Keratinocyte (primary cell): ENCODE data around the gene SDHAF1. TPM values are rescaled to one million over a fixed set of nuclear protein-coding genes. Genes with fewer than 3 reads are reported as not detected.
A peak's percentile ranks its signal among the peaks of the same experiment; 100 is the strongest.

ENCODE experiments used
- DNase-seq: peaks from one replicate; pipeline ENCODE4 v3.0.0-alpha.2; 2011; ENCODE audit warnings: low read depth, missing footprints, low spot score
- FAIRE-seq: peaks from 2 replicates; lab custom pipeline; 2011; peaks lifted over from hg19 to GRCh38; lab: Jason Lieb, UNC
- H2AFZ ChIP-seq: 2 replicates; pipeline ENCODE4 v1.6.0; 2012; ENCODE audit warnings: low read length, control low read depth, inconsistent platforms; ENCODE audit not compliant: control insufficient read depth
- H3K27ac ChIP-seq: 2 replicates; pipeline ENCODE4 v1.5.1; 2011; ENCODE audit warnings: low read length; ENCODE audit not compliant: control insufficient read depth, insufficient read depth
- H3K27me3 ChIP-seq: 3 replicates; pipeline ENCODE4 v1.6.0; 2011; ENCODE audit warnings: low read length; ENCODE audit not compliant: control insufficient read depth, insufficient read depth; ENCODE audit errors: extremely low read depth
- H3K36me3 ChIP-seq, 2 experiments: 2 replicates in 1 of 2; 3 replicates in 1 of 2; pipeline ENCODE4 v1.5.1; 2011; ENCODE audit warnings: low read length in 2 of 2, mild to moderate bottlenecking in 1 of 2; ENCODE audit not compliant: control insufficient read depth in 2 of 2, insufficient read depth in 2 of 2; ENCODE audit errors: extremely low read depth in 1 of 2
- H3K4me1 ChIP-seq: 3 replicates; pipeline ENCODE4 v1.5.1; 2011; ENCODE audit warnings: low read length; ENCODE audit not compliant: control insufficient read depth, insufficient read depth; ENCODE audit errors: extremely low read depth
- H3K4me2 ChIP-seq: 3 replicates; pipeline ENCODE4 v1.6.0; 2011; ENCODE audit warnings: low read depth, low read length; ENCODE audit not compliant: control insufficient read depth, insufficient read depth; ENCODE audit errors: extremely low read depth
- H3K4me3 ChIP-seq, 3 experiments: fragments of 200-600 bp in 1 of 3; sonication (generic) in 1 of 3; 2 replicates in 2 of 3; 3 replicates in 1 of 3; pipeline ENCODE4 v1.5.1; 2011 to 2016; ENCODE audit warnings: low read length in 3 of 3, mild to moderate bottlenecking in 3 of 3, control low read depth in 2 of 3, inconsistent platforms in 1 of 3, low read depth in 1 of 3, mixed read lengths in 1 of 3, mixed run types in 1 of 3, moderate library complexity in 1 of 3; ENCODE audit not compliant: control insufficient read depth in 2 of 3, insufficient read depth in 2 of 3; ENCODE audit errors: extremely low read depth in 1 of 3
- H3K79me2 ChIP-seq: 2 replicates; pipeline ENCODE4 v1.6.0; 2012; ENCODE audit warnings: low read length; ENCODE audit not compliant: control insufficient read depth, insufficient read depth
- H3K9ac ChIP-seq: 3 replicates; pipeline ENCODE4 v1.6.0; 2011; ENCODE audit warnings: low read length; ENCODE audit not compliant: control insufficient read depth, insufficient read depth; ENCODE audit errors: extremely low read depth
- H3K9me1 ChIP-seq: 3 replicates; pipeline ENCODE4 v1.6.0; 2011; ENCODE audit warnings: low read length; ENCODE audit not compliant: control insufficient read depth, insufficient read depth; ENCODE audit errors: extremely low read depth
- H3K9me3 ChIP-seq: 2 replicates; pipeline ENCODE4 v1.5.1; 2012; ENCODE audit warnings: low read depth, low read length; ENCODE audit not compliant: control insufficient read depth
- H4K20me1 ChIP-seq: 3 replicates; pipeline ENCODE4 v1.6.0; 2011; ENCODE audit warnings: low read length; ENCODE audit not compliant: control insufficient read depth, insufficient read depth; ENCODE audit errors: extremely low read depth
- EZH2 ChIP-seq: IDR thresholded peaks from one replicate; pipeline ENCODE4 v1.6.1; 2012; ENCODE audit warnings: inconsistent platforms, mild to moderate bottlenecking, low read length, moderate library complexity
- dilution Hi-C: fragments of 300-500 bp; cut with MboI; formaldehyde crosslinking; loops from one replicate; pipeline ENCODE4 v1.7.0; 2020; ENCODE audit warnings: low sequenced_read_pairs; ENCODE audit not compliant: extremely low pct_ligation_motif_present
- polyA plus RNA-seq, 5 experiments: library from polyadenylated mRNA; depleted of rRNA in 3 of 5; stranded (reverse) in 3 of 5; stranded (forward) in 1 of 5; unstranded in 1 of 5; fragments of >200 nt; gene quantifications; 1 replicate in 1 of 5; 2 replicates in 3 of 5; 3 replicates in 1 of 5; pipeline versions ENCODE4 v1.2.1 to v1.2.3, GENCODE V29; 2011 to 2012; ENCODE audit warnings: missing spikeins in 2 of 5, low read depth in 1 of 5, low replicate concordance in 1 of 5
- TF ChIP-seq, protein P1 (sequence below), 3 experiments: IDR thresholded peaks in 1 of 3; conservative IDR thresholded peaks in 1 of 3; optimal IDR thresholded peaks in 1 of 3; 2 replicates in 2 of 3; 3 replicates in 1 of 3; pipeline versions ENCODE3 to v1.5.1; 2011; ENCODE audit warnings: low read length in 3 of 3, mild to moderate bottlenecking in 3 of 3, moderate library complexity in 2 of 3, control low read depth in 1 of 3, inconsistent platforms in 1 of 3; ENCODE audit not compliant: insufficient read depth in 2 of 3; ENCODE audit errors: extremely low read depth in 1 of 3

SDHAF1 gene
- polyA plus RNA-seq, 1 donor (not counting 4 experiments of a cell fraction or from before 2014, with no cell fraction given): 7.3 TPM

DNA sequence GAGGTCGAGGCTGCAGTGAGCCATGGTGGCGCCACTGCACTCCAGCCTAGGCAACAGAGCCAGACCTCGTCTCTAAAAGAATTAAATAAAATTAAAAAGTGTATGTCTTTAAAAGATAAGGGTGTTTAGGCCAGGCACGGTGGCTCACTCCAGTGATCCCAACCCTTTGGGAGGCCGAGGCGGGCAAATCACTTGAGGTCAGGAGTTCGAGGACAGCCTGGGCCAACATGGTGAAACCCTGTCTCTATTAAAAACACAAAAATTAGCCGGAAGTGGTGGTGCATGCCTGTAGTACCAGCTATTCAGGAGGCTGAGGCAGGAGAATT, 7.5 kb upstream of the SDHAF1 start:
- DNase-seq (no peak), FAIRE-seq (no peak)
- H3K79me2 ChIP-seq: no peaks in the 10 kb centered on the region
- no peak overlapping the region for H3K4me3 ChIP-seq
- TF ChIP-seq, protein P1, sequence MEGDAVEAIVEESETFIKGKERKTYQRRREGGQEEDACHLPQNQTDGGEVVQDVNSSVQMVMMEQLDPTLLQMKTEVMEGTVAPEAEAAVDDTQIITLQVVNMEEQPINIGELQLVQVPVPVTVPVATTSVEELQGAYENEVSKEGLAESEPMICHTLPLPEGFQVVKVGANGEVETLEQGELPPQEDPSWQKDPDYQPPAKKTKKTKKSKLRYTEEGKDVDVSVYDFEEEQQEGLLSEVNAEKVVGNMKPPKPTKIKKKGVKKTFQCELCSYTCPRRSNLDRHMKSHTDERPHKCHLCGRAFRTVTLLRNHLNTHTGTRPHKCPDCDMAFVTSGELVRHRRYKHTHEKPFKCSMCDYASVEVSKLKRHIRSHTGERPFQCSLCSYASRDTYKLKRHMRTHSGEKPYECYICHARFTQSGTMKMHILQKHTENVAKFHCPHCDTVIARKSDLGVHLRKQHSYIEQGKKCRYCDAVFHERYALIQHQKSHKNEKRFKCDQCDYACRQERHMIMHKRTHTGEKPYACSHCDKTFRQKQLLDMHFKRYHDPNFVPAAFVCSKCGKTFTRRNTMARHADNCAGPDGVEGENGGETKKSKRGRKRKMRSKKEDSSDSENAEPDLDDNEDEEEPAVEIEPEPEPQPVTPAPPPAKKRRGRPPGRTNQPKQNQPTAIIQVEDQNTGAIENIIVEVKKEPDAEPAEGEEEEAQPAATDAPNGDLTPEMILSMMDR (optimal IDR thresholded peaks at IDR 0.05 in 1 of 3, IDR thresholded peaks at IDR 0.05 in 1 of 3, conservative IDR thresholded peaks at IDR 0.05 in 1 of 3; ENCODE audit: extremely low read depth in 1 of 3, insufficient read depth in 2 of 3, low read length in 3 of 3): peak in 1 of 3 experiments; percentile 18
- TF ChIP-seq EZH2: no peak
- H3K27ac ChIP-seq: no peak overlapping the region
- H3K9me3 ChIP-seq: no peaks in the 10 kb centered on the region
- H3K9me1 ChIP-seq: no peaks in the 10 kb centered on the region
- H4K20me1 ChIP-seq: no peaks in the 10 kb centered on the region
- H3K9ac ChIP-seq: no peak overlapping the region
- no peaks in the 10 kb centered on the region for H3K36me3 ChIP-seq
- no peaks in the 10 kb centered on the region for H3K4me1 ChIP-seq
- H3K4me2 ChIP-seq: no peak overlapping the region
- no peak overlapping the region for H2AFZ ChIP-seq
- H3K27me3 ChIP-seq: peaks cover 8% of the 10 kb centered on the region
- dilution Hi-C loops: no loop called here

DNA sequence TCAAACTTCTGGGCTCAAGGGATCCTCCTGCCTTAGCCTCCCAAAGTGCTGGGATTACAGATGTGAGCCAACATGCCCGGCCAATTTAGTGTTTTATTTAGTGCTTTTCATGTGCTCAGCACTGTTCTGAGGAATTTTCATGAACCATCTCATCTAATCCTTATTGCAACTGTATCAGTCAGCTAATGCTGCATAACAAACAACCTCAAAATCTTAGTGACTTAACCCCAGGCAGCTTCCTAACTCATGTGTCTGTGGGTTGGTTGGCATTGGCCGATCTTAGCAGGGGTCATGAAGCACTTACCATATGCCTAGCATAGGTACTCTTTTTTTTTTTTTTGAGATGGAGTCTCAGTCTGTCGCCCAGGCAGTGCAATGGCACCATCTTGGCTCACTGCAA, 6.2 kb upstream of the SDHAF1 start:
- Histone ChIP-seq H3K9ac (no peak overlapping the region), H3K27ac (no peak overlapping the region), H3K4me3 (no peak overlapping the region), H2AFZ (no peak overlapping the region), H3K4me1 (peaks cover 5% of the 10 kb centered on the region), H3K9me3 (no peaks in the 10 kb centered on the region), H3K79me2 (no peaks in the 10 kb centered on the region), H3K36me3 (no peaks in the 10 kb centered on the region), H4K20me1 (no peaks in the 10 kb centered on the region), H3K4me2 (no peak overlapping the region), H3K9me1 (no peaks in the 10 kb centered on the region), H3K27me3 (peaks cover 8% of the 10 kb centered on the region)
- FAIRE-seq (no peak), DNase-seq (no peak)
- dilution Hi-C loops: no loop called here
- TF ChIP-seq, protein P1 (optimal IDR thresholded peaks at IDR 0.05 in 1 of 3, IDR thresholded peaks at IDR 0.05 in 1 of 3, conservative IDR thresholded peaks at IDR 0.05 in 1 of 3; ENCODE audit: extremely low read depth in 1 of 3, insufficient read depth in 2 of 3, low read length in 3 of 3): no peak
- no peak for TF ChIP-seq EZH2
